Upper lobe of right lung (tissue), 1 donor: ENCODE results near the gene PTPRT. TPM values are rescaled to one million over a fixed set of nuclear protein-coding genes. Genes with fewer than 3 reads are reported as not detected.

Experiments
- ATAC-seq: fragments of 200-7000 bp; cut with Tn5 transposase; one replicate; pipeline ENCODE4 v1.9.1; 2020; ENCODE audit warnings: mild to moderate bottlenecking, moderate library complexity
- DNase-seq: peaks from one replicate; pipeline ENCODE4 v3.0.0-alpha.2; 2020
- H3K27ac ChIP-seq: fragments of 200-600 bp; one replicate; pipeline ENCODE4 v1.8.0; 2022
- H3K27me3 ChIP-seq: fragments of 200-600 bp; one replicate; pipeline ENCODE4 v1.8.0; 2022; ENCODE audit warnings: mild to moderate bottlenecking
- H3K36me3 ChIP-seq: fragments of 200-600 bp; one replicate; pipeline ENCODE4 v1.8.0; 2022
- H3K4me1 ChIP-seq: fragments of 200-600 bp; one replicate; pipeline ENCODE4 v1.8.0; 2022
- H3K4me3 ChIP-seq: fragments of 200-600 bp; one replicate; pipeline ENCODE4 v1.8.0; 2022; ENCODE audit warnings: mild to moderate bottlenecking
- H3K9me3 ChIP-seq: fragments of 200-600 bp; one replicate; pipeline ENCODE4 v1.8.0; 2022
- CTCF ChIP-seq: fragments of 200-600 bp; IDR thresholded peaks from one replicate; pipeline ENCODE4 v1.8.0; 2022; ENCODE audit warnings: antibody characterized with exemption
- intact Hi-C: fragments of 100-400 bp; cut with DNase I; formaldehyde crosslinking; loops from one replicate; pipeline ENCODE4 v1.11.0; 2022
- total RNA-seq: library from RNA; stranded (reverse); fragmentation: NEBNext Ultra II Directional; extraction: Animal tissue kit (Norgen Biotek cat#: 25700); gene quantifications from one replicate; pipeline ENCODE4 v1.2.1, GENCODE V29; 2021
- donor health status: DM: no; HTN: yes; CAD: no; lungs with severe emphysema.

Gene PTPRT
- total RNA-seq, 1 donor from 2014 or later, result 0.46 TPM

DNA sequence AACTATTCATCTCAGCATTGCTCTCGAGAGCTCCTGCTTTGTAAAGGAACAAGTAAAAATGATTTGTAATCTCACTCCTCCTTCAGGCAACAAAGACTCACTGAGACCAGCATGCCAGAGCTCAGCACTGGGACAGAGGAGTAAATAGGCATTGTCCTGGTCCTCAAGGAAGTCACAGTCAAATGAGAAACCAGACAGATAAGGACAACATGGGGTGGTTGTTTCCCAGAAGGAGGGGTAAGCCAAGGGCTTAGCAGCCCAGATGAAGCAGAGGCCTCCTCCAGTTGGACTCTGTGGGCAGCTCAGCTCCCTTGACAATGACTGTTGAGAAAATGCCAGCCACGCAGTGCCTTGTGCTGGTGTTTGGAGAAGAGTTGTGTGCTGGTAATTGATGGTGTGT is 1145.8 kb downstream of the PTPRT start:
- ATAC-seq (no peak), DNase-seq (no peak)
- Histone ChIP-seq H3K36me3 (no peaks in the 10 kb centered on the region), H3K4me3 (no peak overlapping the region), H3K27me3 (no peaks in the 10 kb centered on the region), H3K27ac (no peak overlapping the region), H3K4me1 (no peaks in the 10 kb centered on the region), H3K9me3 (no peaks in the 10 kb centered on the region)
- no peak for TF ChIP-seq CTCF
- intact Hi-C loops, result no loop called here

DNA sequence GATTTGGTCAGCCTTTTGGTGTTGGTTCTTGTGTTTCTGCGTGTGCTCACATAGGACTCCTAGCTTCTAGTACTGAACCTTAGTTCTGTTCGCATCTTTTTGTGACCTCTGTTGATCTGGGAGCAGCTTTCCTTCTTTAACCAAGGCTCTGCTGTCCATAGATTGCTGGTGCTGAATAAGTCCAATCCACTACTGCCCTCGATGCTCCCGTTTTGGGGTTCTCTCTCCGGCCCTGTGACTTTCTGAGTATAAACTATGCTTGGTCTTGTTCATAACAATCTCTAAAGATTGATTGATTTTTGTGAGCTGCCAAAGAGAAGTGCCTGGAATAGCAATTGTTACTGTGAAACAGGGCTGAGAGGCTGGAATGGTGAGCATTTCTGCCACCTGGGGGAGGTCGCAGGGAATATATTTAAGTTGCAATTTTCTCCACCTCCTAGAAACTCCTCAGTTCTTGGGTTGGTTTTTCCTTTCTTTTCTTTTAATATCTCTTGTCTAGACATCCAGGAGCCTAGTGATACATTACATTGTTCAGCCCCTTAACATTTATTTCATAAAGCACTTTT is 1148.6 kb downstream of the PTPRT start:
- H3K4me1 ChIP-seq, result no peaks in the 10 kb centered on the region
- H3K9me3 ChIP-seq, result no peaks in the 10 kb centered on the region
- DNase-seq (no peak), ATAC-seq (no peak)
- intact Hi-C loops, result no loop called here
- no peak overlapping the region for H3K4me3 ChIP-seq
- H3K27ac ChIP-seq, result no peak overlapping the region
- H3K36me3 ChIP-seq, result no peaks in the 10 kb centered on the region
- no peak for TF ChIP-seq CTCF
- H3K27me3 ChIP-seq, result no peaks in the 10 kb centered on the region

DNA sequence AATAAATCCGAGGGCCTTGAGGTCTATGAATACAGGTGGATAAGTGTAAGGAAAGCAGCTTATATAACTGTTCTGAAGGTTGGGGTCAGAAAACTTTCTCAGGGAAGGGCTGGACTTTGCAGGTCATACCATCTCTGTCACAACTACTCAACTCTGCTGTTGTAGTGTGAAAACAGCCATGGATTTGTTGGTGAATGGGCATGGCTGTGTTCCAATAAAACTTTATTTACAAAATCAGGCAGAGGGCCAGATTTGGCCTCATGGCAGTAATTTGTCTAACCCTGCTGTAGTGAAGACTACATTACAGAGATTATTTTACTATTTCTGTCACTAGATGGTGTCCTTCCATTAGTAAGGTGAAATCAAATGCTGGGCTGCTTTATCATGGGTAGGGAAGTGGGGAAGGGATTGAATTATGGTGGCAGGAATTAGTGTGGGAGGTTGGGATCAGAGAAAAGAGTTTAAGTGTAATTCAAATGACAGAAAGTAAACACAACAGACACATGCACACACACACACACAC is 1161.9 kb downstream of the PTPRT start:
- DNase-seq (no peak), ATAC-seq (no peak)
- Histone ChIP-seq H3K36me3 (no peaks in the 10 kb centered on the region), H3K4me3 (no peak overlapping the region), H3K27me3 (no peaks in the 10 kb centered on the region), H3K27ac (no peak overlapping the region), H3K9me3 (no peaks in the 10 kb centered on the region), H3K4me1 (no peaks in the 10 kb centered on the region)
- TF ChIP-seq CTCF, result no peak
- intact Hi-C loops, result no loop called here

GRCh38 chr20:42026599-42026998 is 1163.1 kb downstream of the PTPRT start:
- intact Hi-C loops, result no loop called here
- Histone ChIP-seq H3K36me3 (no peaks in the 10 kb centered on the region), H3K4me1 (no peaks in the 10 kb centered on the region), H3K9me3 (no peaks in the 10 kb centered on the region), H3K27ac (no peak overlapping the region), H3K27me3 (no peaks in the 10 kb centered on the region), H3K4me3 (no peak overlapping the region)
- DNase-seq, result no peak
- TF ChIP-seq CTCF, result no peak
- ATAC-seq, result no peak

DNA sequence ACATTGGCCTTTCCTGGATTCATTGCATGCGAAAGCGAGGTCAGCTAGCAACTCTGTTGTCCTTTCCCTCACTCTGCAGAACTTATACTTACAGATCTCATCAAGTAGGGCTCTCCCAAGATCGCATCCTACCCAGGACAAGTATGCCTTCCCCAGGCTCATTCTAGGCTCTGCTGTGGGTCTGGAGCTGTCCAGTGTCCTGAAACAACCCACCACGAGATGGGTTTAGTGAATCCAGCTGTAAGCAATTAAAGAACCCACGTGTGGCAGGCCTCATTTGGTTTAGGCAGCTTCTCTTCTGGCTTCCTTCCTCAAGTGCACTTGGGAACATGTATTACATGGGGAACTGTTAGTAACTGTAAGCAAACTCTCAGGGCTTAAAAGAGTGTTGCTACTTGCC is 1165.1 kb downstream of the PTPRT start:
- TF ChIP-seq CTCF, result no peak
- Histone ChIP-seq H3K27me3 (no peaks in the 10 kb centered on the region), H3K9me3 (no peaks in the 10 kb centered on the region), H3K27ac (no peak overlapping the region), H3K4me1 (no peaks in the 10 kb centered on the region), H3K4me3 (no peak overlapping the region), H3K36me3 (no peaks in the 10 kb centered on the region)
- no peak for DNase-seq
- ATAC-seq, result no peak
- intact Hi-C loops, result no loop called here
